C4-2B (cell line): ENCODE results near the gene CCDC117.

Source experiments
- ZFX ChIP-seq: fragments of 450-650 bp; IDR thresholded peaks from 2 replicates; pipeline ENCODE4 v1.6.1; 2017
- TF ChIP-seq, protein P1 (sequence below): fragments of 450-650 bp; conservative IDR thresholded peaks from 2 replicates; pipeline ENCODE4 v1.5.1; 2017; ENCODE audit warnings: mild to moderate bottlenecking

- TF ChIP-seq ZFX, result no peak
- TF ChIP-seq, protein P1, sequence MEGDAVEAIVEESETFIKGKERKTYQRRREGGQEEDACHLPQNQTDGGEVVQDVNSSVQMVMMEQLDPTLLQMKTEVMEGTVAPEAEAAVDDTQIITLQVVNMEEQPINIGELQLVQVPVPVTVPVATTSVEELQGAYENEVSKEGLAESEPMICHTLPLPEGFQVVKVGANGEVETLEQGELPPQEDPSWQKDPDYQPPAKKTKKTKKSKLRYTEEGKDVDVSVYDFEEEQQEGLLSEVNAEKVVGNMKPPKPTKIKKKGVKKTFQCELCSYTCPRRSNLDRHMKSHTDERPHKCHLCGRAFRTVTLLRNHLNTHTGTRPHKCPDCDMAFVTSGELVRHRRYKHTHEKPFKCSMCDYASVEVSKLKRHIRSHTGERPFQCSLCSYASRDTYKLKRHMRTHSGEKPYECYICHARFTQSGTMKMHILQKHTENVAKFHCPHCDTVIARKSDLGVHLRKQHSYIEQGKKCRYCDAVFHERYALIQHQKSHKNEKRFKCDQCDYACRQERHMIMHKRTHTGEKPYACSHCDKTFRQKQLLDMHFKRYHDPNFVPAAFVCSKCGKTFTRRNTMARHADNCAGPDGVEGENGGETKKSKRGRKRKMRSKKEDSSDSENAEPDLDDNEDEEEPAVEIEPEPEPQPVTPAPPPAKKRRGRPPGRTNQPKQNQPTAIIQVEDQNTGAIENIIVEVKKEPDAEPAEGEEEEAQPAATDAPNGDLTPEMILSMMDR, result no peak
Measured at GRCh38 chr22:28743852-28744251, 28.6 kb upstream of the CCDC117 start.
